WI38 (cell line): ENCODE results near the gene ESYT3.

ENCODE experiments used
- H3K4me3 ChIP-seq: 2 replicates; pipeline ENCODE4 v1.5.1; 2011; ENCODE audit warnings: low read depth, mild to moderate bottlenecking, control low read depth, low read length
- CTCF ChIP-seq: IDR thresholded peaks from 2 replicates; pipeline ENCODE4 v1.5.1; 2012; ENCODE audit warnings: low read depth, mild to moderate bottlenecking, control low read depth, low read length

Gene ESYT3

GRCh38 chr3:138439646-138440045, 5.2 kb downstream of the ESYT3 start:
- no peak for TF ChIP-seq CTCF
- H3K4me3 ChIP-seq = no peak overlapping the region

- H3K4me3 ChIP-seq = no peak overlapping the region
- TF ChIP-seq CTCF = no peak
Measured at GRCh38 chr3:138440121-138440521, 5.7 kb downstream of the ESYT3 start.

- no peak overlapping the region for H3K4me3 ChIP-seq
- no peak for TF ChIP-seq CTCF
Measured at GRCh38 chr3:138440596-138440995, 6.2 kb downstream of the ESYT3 start.

GRCh38 chr3:138441256-138441655, 6.8 kb downstream of the ESYT3 start:
- no peak overlapping the region for H3K4me3 ChIP-seq
- TF ChIP-seq CTCF = no peak

GRCh38 chr3:138441742-138442141, 7.3 kb downstream of the ESYT3 start:
- no peak for TF ChIP-seq CTCF
- H3K4me3 ChIP-seq = no peak overlapping the region

GRCh38 chr3:138442433-138442832, 8.0 kb downstream of the ESYT3 start:
- TF ChIP-seq CTCF = no peak
- no peak overlapping the region for H3K4me3 ChIP-seq

- no peak for TF ChIP-seq CTCF
- H3K4me3 ChIP-seq = no peak overlapping the region
Measured at GRCh38 chr3:138443091-138443490, 8.7 kb downstream of the ESYT3 start.
